Ecto neural progenitor cell (in vitro differentiated cells): ENCODE measurements around the gene HNF1A.
A peak's percentile ranks its signal among the peaks of the same experiment; 100 is the strongest.
"Not testable (repeated sequence)": the region's sequence is repeated elsewhere in the genome, so short reads cannot be mapped to it uniquely, and the experiment has no call there.

Experiments used
- DNase-seq: peaks from one replicate; pipeline ENCODE4 v3.0.0-alpha.2; 2018; ENCODE audit warnings: low spot score

HNF1A gene, protein sequence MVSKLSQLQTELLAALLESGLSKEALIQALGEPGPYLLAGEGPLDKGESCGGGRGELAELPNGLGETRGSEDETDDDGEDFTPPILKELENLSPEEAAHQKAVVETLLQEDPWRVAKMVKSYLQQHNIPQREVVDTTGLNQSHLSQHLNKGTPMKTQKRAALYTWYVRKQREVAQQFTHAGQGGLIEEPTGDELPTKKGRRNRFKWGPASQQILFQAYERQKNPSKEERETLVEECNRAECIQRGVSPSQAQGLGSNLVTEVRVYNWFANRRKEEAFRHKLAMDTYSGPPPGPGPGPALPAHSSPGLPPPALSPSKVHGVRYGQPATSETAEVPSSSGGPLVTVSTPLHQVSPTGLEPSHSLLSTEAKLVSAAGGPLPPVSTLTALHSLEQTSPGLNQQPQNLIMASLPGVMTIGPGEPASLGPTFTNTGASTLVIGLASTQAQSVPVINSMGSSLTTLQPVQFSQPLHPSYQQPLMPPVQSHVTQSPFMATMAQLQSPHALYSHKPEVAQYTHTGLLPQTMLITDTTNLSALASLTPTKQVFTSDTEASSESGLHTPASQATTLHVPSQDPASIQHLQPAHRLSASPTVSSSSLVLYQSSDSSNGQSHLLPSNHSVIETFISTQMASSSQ

DNA sequence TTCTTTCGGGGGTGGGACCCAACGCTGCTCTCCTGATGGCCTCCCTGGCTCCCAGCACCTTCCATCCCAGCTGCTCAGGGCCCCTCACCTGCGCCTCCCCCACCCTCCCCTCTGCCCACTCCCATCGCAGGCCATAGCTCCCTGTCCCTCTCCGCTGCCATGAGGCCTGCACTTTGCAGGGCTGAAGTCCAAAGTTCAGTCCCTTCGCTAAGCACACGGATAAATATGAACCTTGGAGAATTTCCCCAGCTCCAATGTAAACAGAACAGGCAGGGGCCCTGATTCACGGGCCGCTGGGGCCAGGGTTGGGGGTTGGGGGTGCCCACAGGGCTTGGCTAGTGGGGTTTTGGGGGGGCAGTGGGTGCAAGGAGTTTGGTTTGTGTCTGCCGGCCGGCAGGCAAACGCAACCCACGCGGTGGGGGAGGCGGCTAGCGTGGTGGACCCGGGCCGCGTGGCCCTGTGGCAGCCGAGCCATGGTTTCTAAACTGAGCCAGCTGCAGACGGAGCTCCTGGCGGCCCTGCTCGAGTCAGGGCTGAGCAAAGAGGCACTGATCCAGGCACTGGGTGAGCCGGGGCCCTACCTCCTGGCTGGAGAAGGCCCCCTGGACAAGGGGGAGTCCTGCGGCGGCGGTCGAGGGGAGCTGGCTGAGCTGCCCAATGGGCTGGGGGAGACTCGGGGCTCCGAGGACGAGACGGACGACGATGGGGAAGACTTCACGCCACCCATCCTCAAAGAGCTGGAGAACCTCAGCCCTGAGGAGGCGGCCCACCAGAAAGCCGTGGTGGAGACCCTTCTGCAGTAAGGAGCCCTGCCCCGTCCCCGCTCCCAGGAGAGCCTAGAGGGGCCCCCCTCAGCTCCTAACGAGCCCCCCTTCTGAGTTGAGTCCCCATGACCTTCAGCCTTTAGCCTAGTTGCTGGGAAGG lies at the start of gene HNF1A:
TSS of gene HNF1A (plus strand) at position 248 of the 924 bp plus-strand sequence. CDS start at position 474, 226 bp downstream.
- no peak for DNase-seq

DNA sequence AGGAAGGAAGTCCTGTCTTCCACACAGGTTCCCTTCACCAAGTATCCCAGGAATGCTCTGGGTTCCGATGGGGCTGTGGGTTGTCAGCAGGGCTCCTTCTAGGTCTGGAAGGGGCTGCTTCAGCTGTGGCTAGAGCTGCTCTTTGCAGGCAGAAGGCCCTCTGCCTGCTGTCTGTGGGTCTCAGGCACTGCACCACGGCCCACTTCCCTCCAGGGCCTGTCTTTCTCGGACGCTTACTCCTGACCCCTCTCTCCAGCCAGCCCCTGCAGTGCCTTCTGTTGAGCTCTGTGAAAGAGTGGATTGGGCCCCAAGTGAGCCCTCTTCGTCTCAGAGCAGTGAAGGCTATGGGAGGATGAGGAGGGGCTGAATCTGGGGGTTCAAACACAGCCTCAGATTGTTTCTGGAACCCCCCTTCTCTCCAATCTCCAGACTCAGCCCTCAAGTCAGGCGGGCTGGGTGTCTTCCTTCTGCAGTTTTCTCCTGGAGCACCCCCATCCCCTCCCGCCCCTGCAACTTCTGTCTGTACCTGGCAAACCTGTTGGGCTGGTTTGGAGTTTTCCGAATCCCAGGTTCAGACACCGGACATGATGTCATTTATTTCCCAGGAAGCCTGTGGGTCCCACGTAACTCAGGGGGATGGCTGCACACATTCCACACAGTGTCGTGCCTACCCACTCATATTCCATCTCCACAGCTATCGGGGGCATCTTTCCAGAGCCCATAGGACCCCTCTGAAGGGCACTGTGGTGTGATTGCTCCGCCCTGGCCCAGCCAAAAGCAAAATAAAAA lies 49.3 kb upstream of the HNF1A start:
- no peak for DNase-seq

DNA sequence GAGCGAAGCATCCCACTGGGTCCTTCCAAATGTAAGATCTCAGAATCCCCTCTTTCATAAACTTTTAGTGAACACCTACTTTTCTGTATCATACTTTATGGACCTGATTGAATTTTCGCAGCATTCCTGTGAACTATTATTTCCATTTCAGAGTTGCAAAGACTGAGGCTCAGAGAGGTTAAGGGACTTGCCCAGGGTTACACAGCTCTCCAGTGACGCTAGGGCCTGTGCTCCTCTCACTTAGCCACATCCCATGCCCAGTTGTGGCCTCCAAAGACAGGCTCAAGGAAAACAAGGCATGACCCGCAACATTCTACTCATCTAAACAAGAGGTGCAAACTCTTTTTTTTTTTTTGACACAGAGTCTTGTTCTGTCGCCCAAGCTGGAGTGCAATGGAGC lies 48.3 kb upstream of the HNF1A start:
- no peak for DNase-seq

DNA sequence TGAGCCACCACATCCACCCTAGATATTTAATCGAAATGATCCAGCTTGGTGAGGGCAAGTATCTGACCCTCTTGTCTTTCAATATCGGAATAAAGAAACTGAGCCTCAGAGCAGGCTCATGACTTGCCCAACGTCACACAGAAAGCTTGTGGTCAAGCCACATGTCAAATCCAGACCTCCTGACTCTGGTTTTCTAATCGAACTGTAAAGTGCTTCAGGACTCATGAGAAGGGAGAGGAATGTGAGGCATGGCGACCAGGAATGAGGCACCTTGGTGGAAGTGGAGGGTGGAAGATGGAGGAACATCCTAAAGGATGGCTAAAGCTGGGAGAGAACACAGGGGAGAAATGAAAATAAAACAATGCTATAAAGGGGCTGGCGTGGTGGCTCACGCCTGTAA lies 46.3 kb upstream of the HNF1A start:
- DNase-seq = no peak

DNA sequence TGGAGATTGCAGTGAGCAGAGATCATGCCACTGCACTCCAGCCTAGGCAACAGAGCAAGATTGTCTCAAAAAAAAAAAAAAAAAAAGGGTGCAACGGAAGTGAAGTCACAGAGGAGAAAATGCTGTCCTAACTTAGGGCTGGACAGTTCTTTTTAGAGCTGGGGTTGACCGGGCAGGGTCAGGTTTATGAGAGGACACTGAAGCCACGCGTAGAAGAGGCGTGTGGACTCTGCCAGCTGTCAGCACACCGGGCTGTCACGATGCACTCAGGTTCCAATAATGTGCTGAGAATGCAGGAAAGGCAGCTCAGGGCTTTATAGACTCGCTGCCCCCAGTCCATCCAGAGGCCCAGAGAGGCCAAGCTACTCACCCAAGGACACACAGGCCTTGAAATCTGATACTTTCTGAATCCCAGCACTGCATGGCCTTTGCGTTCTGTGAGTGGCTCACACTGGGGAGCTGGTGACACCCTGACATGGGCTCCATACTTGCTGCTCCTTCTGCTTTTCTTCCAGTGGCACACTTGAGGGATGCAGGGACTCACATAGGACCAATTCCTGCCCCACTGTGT lies 45.3 kb upstream of the HNF1A start:
- DNase-seq = no peak

DNA sequence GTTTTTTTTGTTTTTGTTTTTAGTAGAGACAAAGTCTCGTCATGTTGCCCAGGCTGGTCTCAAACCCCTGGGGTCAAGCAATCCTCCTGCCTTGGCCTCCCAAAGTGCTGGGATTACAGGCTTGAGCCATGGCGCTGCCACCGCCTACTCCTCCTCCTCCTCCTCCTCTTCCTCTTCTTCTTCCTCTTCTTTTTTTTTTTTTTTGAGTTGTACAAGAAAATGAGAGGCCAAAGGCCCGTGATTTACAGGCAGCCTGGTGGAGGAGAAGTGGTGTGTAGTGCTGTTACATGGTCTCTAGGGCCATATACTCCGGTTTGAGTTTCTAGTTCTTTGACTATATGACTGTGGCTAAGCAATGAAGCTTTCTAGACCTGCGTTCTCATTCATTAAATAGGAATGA lies 44.6 kb upstream of the HNF1A start:
- DNase-seq = no peak

DNA sequence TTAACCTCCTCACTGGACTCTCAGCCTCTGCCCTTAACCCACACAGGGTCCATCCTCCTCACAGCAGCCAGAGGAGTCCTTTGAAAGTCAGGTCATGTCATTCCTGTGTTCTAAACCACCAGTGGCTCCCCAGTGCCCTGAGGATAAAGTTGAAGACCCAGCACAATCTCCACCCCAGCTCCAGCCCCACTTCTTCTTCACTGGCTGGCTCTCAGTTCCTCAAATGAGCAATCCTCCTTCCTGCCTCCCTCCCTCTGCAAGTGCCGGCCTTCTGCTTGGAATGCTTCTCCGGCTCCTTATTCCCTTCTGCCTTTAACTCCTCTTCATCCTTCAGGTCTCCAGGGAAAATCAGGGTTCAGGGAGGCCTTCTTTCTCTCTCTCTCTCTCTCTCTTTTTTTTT lies 42.1 kb upstream of the HNF1A start:
- no peak for DNase-seq

DNA sequence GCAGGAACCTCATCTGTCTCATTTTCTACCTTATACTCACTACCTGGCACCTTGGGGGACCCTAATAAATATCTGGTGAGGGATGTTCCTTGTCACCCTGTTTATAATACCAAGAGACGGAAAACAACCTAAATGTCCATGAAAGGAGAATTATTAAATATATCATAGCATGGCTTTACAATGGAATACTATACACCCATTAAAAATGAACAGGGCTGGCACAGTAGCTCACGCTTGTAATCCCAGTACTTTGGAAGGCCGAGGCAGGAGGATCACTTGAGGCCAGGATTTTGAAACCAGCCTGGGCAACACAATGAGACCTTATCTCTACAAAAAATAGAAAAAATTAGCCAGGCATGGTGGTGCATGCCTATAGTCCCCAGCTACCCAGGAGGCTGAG lies 39.8 kb upstream of the HNF1A start:
- no peak for DNase-seq

DNA sequence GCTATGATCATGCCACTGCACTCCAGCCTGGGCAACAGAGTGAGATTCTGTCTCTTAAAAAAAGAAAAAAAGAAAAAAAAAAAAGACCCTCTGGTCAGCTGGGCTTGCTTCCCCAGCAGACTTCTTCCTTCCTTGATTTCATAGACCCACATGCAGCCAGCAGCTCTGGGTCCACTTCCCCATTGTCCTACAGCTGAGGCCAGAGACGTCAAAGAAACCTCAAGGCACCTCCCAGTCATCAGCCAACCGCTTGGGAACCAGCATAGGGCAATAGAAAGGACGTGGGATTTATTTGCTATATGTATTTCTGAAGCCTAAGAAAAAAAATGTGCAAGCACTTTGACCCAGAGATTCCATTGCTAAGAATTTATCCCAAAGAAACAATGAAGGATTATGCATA lies 38.8 kb upstream of the HNF1A start:
- no peak for DNase-seq

DNA sequence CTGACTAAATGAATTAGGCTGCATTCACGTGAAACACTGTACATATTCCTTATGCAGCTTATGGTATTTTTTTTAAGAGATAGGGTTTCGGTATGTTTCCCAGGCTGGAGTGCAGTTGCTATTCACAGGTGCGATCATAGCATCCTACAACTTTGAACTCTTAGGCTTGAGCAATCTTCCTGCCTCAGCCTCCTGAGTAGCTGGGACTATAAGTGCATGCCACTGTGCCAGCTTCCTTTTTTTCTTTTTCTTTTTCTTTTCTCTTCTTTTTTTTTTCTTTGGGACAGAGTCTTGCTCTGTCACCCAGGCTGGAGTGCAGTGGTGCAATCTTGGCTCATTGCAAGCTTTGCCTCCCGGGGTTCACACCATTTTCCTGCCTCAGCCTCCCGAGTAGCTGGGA lies 38.3 kb upstream of the HNF1A start:
- DNase-seq = no peak

DNA sequence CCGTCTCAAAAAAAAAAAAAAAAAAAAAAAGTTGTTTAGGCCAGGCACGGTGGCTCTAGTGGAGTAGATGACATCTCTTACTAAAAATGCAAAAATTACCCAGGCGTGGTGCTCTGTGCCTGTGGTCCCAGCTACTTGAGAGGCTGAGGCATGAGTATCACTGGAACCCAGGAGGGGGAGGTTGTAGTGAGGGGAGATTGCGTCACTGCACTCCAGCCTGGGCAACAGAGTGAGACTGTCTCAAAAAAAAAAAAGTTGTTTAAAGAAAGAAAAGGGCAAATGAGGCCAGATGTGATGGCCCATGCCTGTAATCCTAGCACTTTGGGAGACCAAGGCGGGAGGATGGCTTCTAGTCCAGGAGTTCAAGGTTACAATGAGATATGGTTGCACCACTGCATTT lies 37.5 kb upstream of the HNF1A start:
- no peak for DNase-seq

DNA sequence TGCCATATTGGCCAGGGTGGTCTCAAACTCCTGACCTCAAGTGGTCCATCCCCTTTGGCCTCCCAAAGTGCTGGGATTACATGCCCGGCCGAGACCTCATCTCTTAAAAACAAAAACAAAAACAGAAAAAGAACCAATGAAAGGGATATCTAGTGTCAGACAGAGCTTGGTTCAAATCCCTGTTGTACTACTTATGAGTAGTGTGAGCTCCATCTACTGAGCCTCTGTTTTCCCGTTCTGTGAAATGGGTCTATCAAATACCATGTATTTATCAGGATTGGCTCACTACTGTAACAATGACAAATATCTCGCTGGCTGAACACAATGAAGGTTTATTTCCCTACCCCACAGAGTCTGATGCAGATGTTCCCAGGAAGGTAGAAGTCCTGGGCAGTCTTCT lies 36.9 kb upstream of the HNF1A start:
- DNase-seq = no peak

DNA sequence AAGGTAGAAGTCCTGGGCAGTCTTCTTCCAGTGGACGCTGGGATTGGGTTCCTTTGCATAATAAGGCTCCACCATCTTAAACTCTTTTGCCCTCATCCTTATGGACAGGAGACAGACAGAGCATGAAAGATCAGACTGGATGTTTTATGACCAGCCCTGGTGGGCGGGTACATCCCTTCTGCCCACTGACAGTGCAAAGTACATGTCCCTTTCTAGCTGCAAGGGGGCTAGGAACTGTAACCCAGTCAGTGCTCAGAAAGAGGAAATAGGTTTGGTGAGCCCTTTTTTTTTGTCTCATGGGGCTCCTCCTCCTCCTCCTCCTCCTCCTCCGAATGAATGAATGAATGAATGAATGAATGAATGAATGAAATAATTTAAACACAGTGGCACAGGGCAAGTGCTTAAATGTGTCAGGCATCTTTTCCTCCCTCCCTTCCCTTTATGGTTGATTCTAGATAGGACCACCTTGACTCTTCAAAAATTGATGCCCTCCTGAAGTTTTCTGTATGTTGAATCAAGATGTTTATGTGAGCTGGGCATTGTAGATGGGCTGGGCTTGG lies 36.4 kb upstream of the HNF1A start:
- DNase-seq = no peak

DNA sequence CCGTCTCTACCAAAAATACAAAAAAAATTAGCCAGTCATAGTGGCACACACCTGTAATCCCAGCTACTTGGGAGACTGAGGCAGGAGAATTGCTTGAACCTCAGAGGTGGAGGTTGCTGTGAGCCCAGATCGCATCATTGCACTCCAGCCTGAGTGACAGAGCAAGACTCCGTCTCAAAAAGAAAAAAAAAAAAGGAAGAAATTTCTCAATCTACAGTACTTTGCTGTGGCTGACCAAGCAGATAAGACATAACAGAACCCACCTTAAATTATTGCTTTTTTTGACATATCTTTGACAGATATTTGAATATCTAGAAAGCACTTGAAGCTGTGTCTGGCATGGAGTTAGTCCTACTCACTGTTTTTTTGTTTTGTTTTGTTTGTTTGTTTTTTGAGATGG lies 34.9 kb upstream of the HNF1A start:
- no peak for DNase-seq

DNA sequence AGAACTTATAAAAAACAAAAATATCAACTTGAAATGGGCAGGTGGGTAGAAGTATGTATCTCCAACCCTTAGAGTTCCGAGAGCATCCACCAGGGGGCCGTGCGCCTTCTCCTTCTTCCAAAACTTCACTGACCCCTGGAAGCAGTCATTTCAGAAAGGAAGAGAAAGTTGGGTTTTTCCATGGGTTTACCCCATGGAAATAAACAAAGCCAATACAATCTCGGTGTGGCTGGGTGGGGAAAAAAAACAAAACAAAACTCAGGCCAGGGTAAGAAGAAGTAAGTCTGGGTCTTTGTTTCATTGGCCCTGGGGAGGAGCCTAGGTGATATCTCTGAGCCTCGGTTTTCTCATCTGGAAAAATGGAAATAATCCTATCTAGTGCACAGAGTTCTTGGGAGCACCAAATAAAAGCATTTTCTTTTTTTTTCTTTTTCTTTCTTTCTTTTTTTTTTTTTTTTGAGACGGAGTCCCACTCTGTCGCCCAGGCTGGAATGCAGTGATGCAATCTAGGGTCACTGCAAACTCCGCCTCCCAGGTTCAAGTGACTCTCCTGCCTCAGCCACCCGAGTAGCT lies 33.6 kb upstream of the HNF1A start:
- peak; percentile 78 for DNase-seq

DNA sequence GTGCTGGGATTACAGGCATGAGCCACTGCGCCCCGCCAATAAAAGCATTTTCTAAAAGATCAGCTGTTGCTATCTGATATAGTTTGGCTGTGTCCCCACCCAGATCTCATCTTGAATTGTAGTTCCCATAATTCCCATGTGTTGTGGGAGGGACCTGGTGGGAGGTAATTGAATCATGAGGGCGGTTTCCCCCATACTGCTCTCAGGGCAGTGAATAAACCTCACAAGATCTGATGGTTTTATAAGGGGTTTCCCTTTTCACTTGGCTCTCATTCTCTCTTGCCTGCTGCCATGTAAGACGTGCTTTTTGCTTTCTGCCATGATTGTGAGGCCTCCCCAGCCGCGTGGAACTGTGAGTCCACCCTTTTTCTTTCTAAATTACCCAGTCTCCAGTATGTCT lies 32.8 kb upstream of the HNF1A start:
- not testable (repeated sequence) for DNase-seq

DNA sequence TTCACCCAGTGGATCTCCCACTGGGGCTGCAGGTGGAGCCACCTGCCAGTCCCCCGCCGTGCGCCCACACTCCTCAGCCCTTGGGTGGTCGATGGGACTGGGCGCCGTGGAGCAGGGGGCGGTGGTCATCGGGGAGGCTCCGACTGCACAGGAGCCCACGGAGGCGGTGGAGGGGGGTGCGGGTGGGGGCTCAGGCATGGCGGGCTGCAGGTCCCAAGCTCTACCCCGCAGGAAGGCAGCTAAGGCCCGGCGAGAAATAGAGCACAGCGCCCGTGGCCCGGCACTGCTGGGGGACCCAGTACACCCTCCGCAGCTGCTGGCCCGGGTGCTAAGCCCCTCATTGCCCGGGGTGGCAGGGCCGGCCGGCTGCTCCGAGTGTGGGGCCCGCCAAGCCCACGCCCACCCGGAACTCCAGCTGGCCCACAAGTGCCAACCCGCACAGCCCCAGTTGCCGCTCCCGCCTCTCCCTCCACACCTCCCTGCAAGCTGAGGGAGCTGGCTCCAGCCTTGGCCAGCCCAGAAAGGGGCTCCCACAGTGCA lies 28.0 kb upstream of the HNF1A start:
- DNase-seq = not testable (repeated sequence)

DNA sequence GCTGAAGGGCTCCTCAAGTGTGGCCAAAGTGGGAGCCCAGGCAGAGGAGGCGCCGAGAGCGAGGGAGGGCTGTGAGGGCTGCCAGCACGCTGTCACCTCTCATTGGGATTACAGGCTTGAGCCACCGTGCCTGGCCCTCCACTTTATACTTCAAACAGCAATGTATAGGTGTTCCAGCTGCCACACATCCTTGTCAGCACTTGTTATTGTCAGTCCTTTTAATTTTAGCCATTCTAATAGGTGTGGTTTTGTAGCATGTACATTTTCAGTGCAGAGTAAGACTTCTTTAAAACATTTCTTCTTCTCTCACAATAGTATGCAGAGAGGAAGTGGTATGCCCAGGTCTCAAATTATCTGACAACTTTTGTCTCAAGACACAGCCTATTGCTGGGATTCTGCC lies 27.5 kb upstream of the HNF1A start:
- DNase-seq = no peak

DNA sequence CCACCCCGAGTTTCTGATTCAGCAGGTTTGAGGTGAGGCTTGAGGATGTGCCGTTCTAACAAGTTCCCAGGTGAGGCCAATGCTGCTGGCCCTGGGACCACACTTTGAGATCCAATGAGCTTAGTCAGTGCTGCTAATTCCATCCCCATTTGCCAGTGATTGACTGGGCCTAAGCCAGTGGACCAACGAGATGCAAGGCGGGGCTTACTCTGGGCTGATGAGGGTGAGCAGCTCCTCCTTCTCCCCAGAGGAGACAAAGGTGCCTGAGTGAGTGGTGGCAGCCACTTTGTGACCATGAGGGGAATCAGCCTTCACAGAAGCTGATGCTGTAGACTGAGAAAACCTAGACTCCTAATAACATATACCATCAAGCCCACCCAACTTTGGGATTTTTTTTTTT lies 23.1 kb upstream of the HNF1A start:
- no peak for DNase-seq

DNA sequence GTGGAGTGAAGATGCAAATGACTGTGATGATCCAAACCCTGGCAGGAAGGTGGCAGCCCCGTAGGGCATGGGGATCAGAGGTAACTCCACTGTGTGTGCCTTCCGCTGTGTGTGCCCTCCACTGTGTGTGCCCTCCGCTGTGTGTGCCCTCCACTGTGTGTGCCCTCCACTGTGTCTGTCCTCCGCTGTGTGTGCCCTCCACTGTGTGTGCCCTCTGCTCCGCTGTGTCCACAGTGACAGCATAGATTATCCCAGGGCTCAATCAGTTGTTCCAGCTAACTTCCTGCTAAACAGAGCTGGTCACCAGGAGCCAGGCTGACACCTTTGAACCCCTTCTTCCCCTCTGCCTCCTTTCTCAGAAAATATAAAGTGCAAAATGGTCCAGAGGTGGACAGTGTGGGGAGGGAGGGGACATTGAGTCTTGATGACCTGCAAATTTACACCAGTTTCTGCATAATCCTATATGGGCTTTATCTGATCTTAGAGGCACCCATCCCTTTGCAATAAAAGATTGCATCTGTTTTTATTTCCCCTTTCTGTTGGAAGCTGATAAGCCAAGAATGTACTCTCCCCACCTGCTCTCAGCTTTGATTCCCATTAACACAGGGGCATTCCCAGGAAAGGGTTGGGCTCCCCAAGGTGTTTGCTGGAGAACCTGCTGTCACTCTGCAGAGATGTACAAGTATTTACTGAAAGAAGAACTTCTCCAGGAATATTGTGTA lies 21.6 kb upstream of the HNF1A start:
- DNase-seq = no peak
